GM12891 (cell line): ENCODE data around the gene B3GNT4.
"Not testable (repeated sequence)": the region's sequence is repeated elsewhere in the genome, so short reads cannot be mapped to it uniquely, and the experiment has no call there.

ENCODE experiments used
- DNase-seq: peaks from one replicate; pipeline ENCODE4 v3.0.0; 2011; ENCODE audit warnings: low spot score; ENCODE audit not compliant: insufficient read length
- FAIRE-seq: peaks from 2 replicates; lab custom pipeline; 2011; peaks lifted over from hg19 to GRCh38; lab: Jason Lieb, UNC
- PAX5 ChIP-seq: IDR thresholded peaks from 2 replicates; pipeline ENCODE4 v1.6.1; 2011; ENCODE audit warnings: low read length, moderate library complexity, mild to moderate bottlenecking; ENCODE audit not compliant: insufficient read depth, severe bottlenecking
- POLR2A ChIP-seq: IDR thresholded peaks from 2 replicates; pipeline ENCODE4 v1.6.1; 2011; ENCODE audit warnings: low read depth, low read length, control low read depth
- POLR2AphosphoS5 ChIP-seq: IDR thresholded peaks from 2 replicates; pipeline ENCODE4 v1.6.1; 2011; ENCODE audit warnings: low read depth, low read length, control low read depth
- POU2F2 ChIP-seq: IDR thresholded peaks from 2 replicates; pipeline ENCODE4 v1.6.1; 2011; ENCODE audit warnings: low read depth, mild to moderate bottlenecking, control low read depth, low read length, moderate library complexity
- SPI1 ChIP-seq: IDR thresholded peaks from 2 replicates; pipeline ENCODE4 v1.6.1; 2011; ENCODE audit warnings: low read depth, low read length, control low read depth
- TAF1 ChIP-seq: IDR thresholded peaks from 2 replicates; pipeline ENCODE4 v1.6.1; 2011; ENCODE audit warnings: low read depth, low read length, control low read depth

B3GNT4 gene

DNA sequence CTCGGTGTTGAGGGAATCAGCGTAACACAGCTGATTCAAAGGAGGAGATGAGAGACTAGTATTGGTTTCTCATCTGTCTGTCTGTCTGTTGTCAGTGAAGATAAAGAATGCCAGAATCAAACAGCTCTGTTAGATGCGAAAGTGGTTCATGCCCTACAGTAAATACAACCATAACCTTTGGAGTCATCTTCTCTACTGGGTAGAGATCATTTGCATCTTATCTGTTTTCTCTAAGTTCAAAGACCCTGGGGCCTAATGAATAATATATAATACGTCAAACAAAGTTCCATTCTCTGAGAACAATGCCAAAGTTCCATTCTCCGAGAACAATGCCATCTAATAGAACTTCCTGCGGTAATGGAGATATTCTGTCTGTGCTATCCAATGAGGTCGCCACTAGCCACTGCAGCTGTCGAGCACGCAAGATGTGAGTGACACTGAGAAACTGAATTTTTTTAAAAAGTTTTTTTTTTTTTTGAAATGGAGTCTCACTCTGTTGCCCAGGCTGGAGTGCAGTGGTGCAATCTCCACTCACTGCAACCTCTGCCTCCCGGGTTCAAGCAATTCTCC is 36.1 kb upstream of the B3GNT4 start:
- TF ChIP-seq TAF1 (no peak), POU2F2 (no peak), SPI1 (no peak), POLR2AphosphoS5 (no peak), POLR2A (no peak), PAX5 (no peak)
- FAIRE-seq: no peak
- no peak for DNase-seq

DNA sequence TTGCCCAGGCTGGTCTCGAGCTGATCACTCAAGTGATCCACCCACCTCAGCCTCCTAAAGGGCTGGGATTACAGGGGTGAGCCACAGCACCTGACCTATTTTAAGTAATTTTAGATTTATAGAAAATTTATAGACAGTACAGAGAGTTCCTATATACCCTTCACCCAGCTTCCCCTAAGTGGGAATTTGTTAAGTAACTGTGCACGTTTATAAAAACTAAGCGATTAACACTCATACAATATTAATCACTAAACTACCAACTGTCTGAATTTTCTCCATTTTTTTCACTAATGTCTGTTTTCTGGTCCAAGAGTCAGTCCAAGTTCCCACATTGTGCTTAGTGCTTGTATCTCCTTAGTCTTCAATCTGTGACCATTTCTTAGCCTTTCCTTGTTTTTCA is 35.0 kb upstream of the B3GNT4 start:
- TF ChIP-seq POLR2A (no peak), POLR2AphosphoS5 (no peak), TAF1 (no peak), PAX5 (no peak), POU2F2 (no peak), SPI1 (no peak)
- DNase-seq (no peak), FAIRE-seq (no peak)

DNA sequence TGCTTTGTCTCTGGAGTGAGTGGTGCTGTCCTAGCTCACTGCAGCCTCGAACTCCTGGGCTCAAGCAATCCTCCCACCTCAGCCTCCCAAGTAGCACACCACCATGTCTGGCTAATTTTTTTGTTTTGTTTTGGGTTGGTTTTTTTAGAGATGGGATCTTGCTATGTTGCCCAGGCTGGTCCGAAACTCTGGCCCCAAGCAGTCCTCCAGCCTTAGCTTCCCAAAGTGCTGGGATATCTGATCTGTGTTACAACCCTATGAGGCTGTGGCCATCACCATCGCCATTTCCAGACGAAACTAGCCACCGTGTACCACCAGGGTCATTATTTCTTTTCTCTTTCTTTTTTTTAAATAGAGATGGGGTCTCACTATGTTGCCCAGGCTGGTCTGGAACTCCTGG is 32.1 kb upstream of the B3GNT4 start:
- no peak for FAIRE-seq
- TF ChIP-seq PAX5 (no peak), TAF1 (no peak), POU2F2 (no peak), POLR2AphosphoS5 (no peak), SPI1 (no peak), POLR2A (no peak)

DNA sequence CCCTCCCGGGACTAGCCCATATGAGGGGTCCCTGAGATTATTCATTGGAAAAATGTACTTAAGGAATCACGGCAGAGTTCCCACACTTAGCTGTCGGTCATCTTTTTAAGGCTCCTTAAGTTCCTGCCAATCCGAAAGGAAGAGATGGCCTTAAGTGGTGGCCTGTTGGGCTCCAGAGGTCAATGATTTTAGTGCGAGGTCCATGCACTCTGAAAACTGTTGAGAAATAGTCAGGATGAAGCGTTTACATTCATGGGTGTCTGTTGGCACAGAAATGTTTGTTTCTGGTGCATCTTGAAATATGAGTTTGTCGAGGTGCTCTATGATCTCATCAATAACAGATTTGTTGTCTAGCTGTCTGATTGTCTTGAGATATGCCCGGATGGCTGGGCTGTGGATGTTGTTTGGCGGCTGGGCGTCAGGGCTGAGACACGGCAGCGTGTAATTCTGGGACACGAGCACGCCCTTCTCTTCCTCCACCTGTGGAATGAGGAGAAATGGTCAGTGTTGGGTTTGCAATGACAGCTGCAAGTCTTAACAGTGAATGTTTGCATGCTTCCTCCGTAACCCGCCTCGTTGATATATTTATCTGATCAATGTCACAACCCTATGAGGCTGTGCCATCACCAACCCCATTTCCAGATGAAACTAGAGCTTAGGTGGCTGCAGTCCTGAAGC is 31.1 kb upstream of the B3GNT4 start:
- FAIRE-seq: no peak
- TF ChIP-seq POLR2A (no peak), POLR2AphosphoS5 (no peak), TAF1 (no peak), SPI1 (no peak), PAX5 (no peak), POU2F2 (no peak)

More for the DNA sequence above, 32.1 kb upstream of the B3GNT4 start:
- DNase-seq: no peak

DNA sequence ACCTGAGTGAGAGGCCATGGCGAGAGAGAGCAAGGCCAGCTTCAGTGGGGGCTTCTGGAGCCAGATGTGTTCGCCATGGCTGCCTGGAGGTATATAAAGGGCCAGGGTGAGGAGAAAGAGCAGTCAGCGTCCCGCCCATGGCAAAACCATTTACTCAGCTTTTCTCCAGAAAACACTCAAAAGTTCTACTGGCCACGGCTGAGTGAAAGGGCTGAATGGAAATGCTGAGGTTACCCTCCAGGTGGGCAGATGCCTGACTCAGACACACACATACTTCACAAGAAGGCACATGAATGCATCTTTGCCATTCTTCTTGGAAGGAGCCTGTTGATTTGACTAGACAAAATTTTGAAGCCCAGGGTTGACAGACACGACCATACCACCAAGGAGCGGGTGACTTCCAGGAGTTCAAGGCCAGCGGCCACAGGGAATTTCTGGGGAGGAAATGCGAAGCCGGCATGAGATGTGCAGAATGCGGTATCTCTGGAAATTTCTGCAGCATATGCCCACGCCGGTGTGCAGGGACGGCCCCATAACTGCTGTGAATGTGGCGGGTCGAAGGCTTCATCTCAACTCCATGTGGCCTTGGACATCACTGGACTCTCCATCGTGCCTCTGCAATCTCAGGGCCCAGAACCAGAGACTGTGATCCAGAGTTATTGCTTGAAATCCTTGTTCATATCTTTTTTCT is 29.2 kb upstream of the B3GNT4 start, which contains the start of gene IL31:
IL31 (minus strand) TSS at position 67 of the 691 bp plus-strand sequence; CDS start at position 18, 49 bp downstream.
- FAIRE-seq: no peak
- TF ChIP-seq POLR2AphosphoS5: no peak
- no peak for TF ChIP-seq POU2F2
- no peak for TF ChIP-seq TAF1
- no peak for TF ChIP-seq SPI1
- no peak for TF ChIP-seq POLR2A
- no peak for TF ChIP-seq PAX5
- no peak for DNase-seq

More for the DNA sequence above, 31.1 kb upstream of the B3GNT4 start:
- DNase-seq: no peak

DNA sequence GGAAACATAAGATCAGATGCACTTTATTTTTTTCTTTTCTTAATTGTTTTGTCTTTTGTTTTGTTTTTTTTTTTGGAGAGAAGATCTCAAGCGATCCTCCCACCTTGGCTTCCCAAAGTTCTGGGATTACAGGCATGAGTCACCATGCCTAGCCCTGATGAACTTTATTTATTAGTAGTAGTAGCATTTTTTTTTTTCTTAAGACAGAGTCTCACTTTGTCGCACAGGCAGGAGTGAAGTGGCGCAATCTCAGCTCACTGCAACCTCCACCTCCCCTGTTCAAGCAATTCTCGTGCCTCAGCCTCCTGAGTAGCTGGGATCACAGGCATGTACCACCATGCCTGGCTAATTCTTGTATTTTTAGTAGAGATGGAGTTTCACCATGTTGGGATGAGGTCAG is 27.0 kb upstream of the B3GNT4 start:
- FAIRE-seq, DNase-seq: not testable (repeated sequence)

DNA sequence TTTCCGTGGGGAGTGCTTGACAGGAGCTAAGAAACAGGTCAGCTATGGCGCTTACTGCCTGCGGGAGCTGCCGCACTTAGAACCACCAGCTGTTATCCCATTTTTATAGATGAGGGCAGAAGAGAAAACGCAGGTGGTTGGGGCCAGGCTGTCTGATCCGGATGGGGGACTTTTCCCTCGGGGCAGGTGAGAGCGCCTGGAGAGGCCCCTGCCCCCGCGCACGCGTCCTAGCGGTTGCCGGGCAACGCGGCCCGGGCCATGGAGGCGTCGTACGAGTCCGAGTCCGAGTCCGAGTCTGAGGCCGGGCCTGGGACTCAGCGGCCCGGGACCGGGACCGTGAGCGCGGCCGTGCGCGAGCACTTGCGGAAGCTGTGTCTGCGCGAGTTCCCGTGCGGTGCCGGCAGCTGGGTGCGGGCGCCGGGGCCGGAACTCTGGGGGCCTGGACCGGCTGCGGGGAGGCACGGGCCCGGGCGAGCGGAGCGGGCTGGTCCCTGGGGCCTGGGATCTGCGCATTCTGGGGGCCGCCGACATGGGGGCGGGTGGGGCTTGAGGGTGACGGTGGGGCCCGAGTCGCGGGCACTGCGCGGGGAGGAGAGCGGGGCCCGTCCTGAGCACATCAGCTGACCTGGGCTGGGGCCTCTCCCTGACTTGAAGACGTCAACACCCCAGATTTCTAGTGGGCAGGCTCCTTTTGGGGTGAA is 20.5 kb upstream of the B3GNT4 start, which contains the start of gene LRRC43:
LRRC43 (plus strand) TSS at position 237 of the 701 bp plus-strand sequence; CDS start at position 259, 22 bp downstream.
- DNase-seq: peak; percentile 59
- TF ChIP-seq TAF1: no peak
- TF ChIP-seq POLR2AphosphoS5: no peak
- TF ChIP-seq POU2F2: no peak
- TF ChIP-seq PAX5: no peak
- no peak for TF ChIP-seq SPI1
- no peak for TF ChIP-seq POLR2A
- no peak for FAIRE-seq

DNA sequence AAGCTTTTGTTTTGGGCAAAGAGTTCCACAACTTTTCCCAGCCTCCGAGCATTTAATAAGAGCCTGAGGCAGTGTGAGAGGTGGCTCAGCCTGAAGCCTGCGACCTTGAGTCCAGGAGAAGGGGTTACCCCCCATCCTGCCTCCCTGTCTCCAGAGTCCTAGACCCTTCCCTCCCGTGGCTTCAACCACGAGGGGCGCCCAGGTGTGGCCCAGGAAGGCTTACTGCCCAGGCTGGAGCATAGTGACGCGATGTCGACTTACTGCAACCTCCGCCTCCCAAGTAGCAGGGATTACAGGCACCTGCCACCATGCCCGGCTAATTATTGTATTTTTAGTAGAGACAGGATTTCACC is 19.9 kb upstream of the B3GNT4 start:
- TF ChIP-seq POU2F2 (no peak), SPI1 (no peak), TAF1 (no peak), POLR2A (no peak), PAX5 (no peak), POLR2AphosphoS5 (no peak)
- no peak for FAIRE-seq
- no peak for DNase-seq

DNA sequence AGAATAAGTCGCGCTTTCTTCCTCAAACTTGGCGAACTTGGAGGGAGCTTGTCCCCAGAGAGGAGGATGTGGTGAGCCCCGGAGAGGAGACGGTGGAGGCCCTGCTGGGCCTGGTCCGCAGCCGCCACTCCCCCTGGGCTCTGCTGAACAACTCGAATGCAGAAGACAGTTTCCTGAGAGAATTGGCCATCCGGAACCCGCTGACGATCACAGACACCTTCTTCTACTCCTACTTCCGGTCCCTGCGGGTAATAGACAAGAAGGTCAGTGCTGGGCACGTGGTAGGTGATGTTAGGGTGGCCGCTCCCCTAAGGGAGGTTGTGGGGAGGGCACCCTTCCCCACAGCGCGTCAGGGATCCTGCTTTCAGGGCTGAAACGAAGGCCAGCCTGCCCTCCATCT is 19.0 kb upstream of the B3GNT4 start:
- DNase-seq (peak; percentile 44), FAIRE-seq (no peak)
- TF ChIP-seq TAF1: no peak
- no peak for TF ChIP-seq SPI1
- TF ChIP-seq POLR2AphosphoS5: no peak
- no peak for TF ChIP-seq POLR2A
- no peak for TF ChIP-seq POU2F2
- peak; percentile 65 for TF ChIP-seq PAX5
